Dedifferentiated amniotic fluid mesenchymal stem cell (primary cell): ENCODE results near the gene MXD3.
A peak's percentile ranks its signal among the peaks of the same experiment; 100 is the strongest.
"Not testable (repeated sequence)": the region's sequence is repeated elsewhere in the genome, so short reads cannot be mapped to it uniquely, and the experiment has no call there.

Source experiments
- DNase-seq: peaks from one replicate; pipeline ENCODE4 v3.0.0-alpha.2; 2016; ENCODE audit errors: extremely low spot score

MXD3 gene, protein sequence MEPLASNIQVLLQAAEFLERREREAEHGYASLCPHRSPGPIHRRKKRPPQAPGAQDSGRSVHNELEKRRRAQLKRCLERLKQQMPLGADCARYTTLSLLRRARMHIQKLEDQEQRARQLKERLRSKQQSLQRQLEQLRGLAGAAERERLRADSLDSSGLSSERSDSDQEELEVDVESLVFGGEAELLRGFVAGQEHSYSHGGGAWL

GRCh38 chr5:177311723-177312648, at the start of gene MXD3:
TSS of gene MXD3 (minus strand) at chr5:177311898. CDS start at chr5:177311830, 68 bp downstream.
- DNase-seq, result peak; percentile 91

DNA sequence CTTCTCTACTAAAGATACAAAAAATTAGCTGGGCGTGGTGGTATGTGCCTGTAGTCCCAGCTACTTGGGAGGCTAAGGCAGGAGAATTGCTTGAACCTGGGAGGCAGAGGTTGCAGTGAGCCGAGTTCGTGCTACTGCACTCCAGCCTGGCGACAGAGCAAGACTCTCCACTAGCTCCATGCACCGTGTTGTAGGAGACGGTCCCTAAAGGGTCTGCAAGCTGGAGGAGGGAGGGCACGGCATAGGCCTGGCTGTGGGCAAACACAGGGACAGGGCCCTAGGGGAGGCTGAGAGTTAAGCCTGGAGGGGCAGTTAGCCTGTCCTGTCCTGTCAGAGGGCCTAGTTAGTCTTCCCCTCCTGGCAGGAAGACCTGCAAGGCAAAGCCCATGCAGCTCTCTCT, 49.0 kb upstream of the MXD3 start:
- DNase-seq, result not testable (repeated sequence)

DNA sequence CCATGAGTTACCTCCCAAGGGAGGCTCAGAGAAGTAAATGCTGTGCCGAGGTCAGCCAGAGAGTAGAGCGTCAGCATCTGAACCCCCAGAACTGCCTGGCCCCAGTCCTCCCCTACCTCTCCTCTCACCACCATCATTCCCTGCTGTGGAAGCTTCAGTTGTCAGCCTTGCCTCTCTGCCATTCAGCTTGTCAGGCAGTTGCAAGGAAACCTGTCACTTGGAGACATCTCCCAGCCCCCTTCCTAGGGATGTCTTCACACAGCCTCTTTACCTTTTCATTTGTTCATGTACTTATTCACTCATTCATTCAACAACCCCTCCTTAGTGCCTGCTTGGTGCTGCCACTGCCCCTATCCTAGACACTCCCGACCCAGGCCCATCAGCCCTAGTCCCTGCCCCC, 48.2 kb upstream of the MXD3 start:
- no peak for DNase-seq

DNA sequence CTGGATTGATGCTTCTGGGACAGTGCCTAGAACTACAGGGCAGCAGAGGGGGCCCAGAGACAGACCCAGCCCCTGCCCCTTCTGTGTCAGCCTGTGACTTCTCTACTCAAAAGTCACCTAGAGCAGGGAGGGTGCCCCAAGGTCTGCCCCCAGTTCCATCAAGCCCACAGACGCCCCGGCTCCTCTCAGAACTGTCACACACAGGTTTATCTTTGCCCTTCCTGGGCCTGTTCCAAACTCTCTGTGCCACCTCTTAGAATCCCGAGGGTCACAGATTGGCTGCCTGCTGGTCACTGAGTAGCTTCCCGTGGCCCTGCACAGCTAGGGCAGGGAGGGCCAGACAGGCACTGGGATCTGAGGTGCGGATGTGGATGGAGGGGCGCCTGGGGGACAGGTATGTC, 47.8 kb upstream of the MXD3 start:
- no peak for DNase-seq

GRCh38 chr5:177358370-177358819, 46.7 kb upstream of the MXD3 start:
- DNase-seq, result no peak

GRCh38 chr5:177357459-177358351, 46.0 kb upstream of the MXD3 start, which contains the start of gene RGS14:
TSS of gene RGS14 (plus strand) at chr5:177357924. CDS start at chr5:177358025, 101 bp downstream.
- DNase-seq, result no peak

DNA sequence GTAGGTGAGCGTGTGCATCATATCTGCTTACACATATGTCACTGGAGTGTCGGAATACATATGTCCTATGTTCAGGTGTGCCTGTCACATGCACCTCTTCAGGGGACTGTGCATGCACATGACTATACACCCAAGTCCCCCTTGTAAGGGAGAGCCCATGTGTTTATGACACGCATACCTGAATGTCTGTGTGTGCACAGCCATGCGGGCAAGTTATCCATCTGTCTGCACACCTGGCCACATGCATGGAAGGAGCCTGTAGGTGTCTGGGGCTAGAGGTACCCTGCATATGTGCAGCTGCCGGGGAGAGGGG, 45.4 kb upstream of the MXD3 start:
- no peak for DNase-seq

- no peak for DNase-seq
These were observed 45.0 kb upstream of the MXD3 start for GRCh38 chr5:177356746-177357145.

DNA sequence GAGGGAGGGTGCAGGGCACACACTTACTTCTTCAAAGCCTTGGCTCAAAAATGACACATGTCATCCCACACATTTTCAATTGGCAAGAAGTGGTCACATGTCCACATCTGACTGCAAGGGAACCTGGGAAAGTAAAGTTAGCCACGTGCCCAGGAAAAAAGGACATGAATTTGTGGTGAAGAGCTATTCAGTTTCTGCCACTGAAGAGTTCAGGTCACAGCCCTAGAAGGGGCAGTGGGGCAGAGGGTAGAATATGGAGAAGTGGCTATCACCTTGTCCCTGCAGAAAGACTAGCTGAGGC, 44.1 kb upstream of the MXD3 start:
- DNase-seq, result no peak

GRCh38 chr5:177355162-177355867, 43.6 kb upstream of the MXD3 start:
- no peak for DNase-seq

GRCh38 chr5:177354711-177355110, 43.0 kb upstream of the MXD3 start:
- DNase-seq, result no peak

GRCh38 chr5:177354256-177354655, 42.6 kb upstream of the MXD3 start:
- no peak for DNase-seq

GRCh38 chr5:177353093-177353492, 41.4 kb upstream of the MXD3 start:
- DNase-seq, result no peak

DNA sequence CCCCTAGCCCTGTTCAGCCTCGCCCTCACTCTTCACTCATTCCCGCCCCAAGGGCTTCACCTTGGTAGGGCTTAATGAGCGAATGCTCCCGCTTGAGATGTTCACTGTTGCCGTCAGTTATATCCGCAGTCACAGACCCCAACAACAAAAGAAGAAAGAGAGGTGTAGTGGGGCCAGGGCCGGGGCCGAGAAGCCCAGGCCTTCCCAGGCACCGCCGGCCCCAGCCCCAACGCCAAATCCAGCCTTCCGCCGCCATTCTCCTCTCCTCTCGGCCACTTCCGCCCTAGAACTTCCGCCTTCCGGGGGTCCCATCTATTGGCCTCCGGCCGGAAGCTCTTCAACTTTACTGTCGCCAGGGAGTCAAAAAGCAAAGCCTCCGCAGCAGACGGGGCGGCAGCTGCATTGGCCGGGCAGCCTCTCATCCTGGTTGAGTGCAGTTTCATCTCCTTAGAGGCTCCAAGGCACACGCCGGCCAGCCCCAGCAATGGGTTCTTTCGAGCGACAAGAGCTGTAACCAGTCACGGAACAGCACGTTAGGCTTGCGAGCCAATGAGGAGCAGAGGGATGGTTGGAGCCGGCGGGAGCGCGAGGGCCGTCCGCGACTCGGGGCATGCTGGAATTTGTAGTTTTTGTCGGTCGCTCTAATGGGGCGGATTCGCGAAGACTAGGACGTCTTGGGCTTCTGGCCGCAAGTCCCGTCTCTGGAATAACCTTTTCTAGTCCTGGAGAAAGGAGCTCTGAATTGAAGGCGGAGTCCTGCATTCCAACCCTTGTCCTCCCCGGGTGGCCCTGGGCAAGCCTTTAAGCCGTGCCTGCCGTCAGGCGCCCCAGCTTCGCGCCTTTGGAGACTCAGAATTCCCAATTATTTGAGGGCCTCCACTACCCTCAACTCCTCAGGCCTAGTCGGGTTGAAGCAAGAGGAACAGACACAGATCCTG, 40.0 kb upstream of the MXD3 start, which contains the start of gene LMAN2:
Gene LMAN2 (minus strand): TSS at position 277 of the 938 bp plus-strand sequence. CDS start 21 bp downstream, at position 256.
- peak; percentile 97 for DNase-seq

- DNase-seq, result no peak
These were observed 39.2 kb upstream of the MXD3 start for GRCh38 chr5:177350776-177351391.

GRCh38 chr5:177349762-177350161, 38.1 kb upstream of the MXD3 start:
- no peak for DNase-seq

DNA sequence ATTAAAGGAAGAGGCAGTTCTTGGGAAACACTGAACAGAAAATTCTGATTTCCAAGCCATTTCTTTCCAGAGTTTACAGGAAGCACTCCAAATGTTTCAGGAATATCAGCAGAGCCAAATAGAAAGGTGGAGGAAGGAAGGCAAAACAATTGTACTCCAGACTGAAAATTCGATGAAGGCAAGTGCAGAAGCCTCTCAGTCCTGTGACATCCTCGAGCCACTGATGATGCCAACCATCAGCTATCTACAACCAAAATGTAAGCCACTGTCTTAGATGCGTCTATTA, 37.6 kb upstream of the MXD3 start:
- no peak for DNase-seq

DNA sequence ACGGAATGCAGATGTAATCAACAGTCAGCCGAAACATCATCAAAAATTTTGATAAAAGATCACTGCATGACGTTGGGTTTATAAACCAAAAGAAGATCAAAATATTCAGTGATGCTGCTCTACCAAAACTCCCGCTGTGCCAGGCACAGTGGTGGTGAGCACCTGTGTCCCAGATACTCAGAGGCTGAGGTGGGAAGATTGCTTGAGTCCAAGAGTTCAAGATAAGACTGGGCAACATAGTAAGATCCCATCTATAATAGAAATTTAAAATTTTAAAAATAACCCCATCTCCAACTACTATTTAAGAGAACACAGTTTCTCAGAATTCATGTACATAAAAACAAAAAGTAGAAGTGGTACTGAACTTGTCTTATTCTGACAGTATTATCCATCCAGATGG, 36.0 kb upstream of the MXD3 start:
- no peak for DNase-seq

DNA sequence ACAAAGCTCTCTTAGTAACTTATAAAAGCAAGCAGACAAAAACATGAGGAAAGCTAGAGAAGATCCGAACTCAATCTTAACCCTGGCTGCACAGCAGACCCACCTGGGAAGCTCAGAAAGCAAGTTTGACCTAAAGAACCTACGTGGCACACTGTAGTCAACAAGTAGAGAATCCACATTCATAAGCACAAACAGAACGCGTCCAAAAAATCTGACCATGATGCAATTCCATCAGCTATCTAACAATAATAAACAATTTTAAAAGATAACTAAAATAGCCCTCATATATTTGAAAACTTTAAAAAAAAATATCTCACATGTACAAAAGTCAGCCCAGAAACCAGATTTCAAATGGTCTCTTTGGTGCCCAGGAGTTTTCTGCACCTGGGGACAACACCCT, 35.1 kb upstream of the MXD3 start:
- no peak for DNase-seq

DNA sequence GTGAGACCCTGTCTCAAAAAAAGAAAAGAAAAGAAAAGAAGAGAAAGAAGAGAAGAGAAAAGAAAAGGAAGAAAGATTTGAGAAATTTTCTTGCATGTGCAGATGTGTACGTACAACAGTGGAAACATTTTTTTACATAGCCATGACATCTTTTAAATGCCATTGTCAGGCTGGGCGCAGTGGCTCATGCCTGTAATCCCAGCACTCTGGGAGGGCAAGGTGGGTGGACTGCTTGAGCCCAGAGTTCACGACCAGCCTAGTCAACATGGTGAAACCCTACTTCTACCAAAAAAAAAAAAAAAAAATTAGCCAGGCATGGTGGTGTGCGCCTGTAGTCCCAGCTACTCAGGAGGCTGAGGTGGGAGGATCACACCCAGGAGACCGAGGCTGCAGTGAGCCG, 33.2 kb upstream of the MXD3 start:
- DNase-seq, result no peak
